Tibial artery (tissue), 4 donors: ENCODE measurements around the gene FAM83G.
A peak's percentile ranks its signal among the peaks of the same experiment; 100 is the strongest.

Source experiments
- DNase-seq, 2 donors: peaks; one replicate each; pipeline ENCODE4 v3.0.0-alpha.2; 2019
- H3K27ac ChIP-seq, 2 donors: fragments of 200-600 bp; sonication (generic) in 1 of 2; 1 replicate in 1 of 2; 2 replicates in 1 of 2; pipeline ENCODE4 v1.5.1; 2018 to 2019; ENCODE audit warnings: mild to moderate bottlenecking in 1 of 2
- H3K27me3 ChIP-seq, 2 donors: fragments of 200-600 bp; sonication (generic) in 1 of 2; one replicate each; pipeline versions ENCODE4 v1.5.1 to v1.6.0; 2016 to 2019
- H3K36me3 ChIP-seq, 3 donors: fragments of 200-600 bp; sonication (generic) in 2 of 3; one replicate each; pipeline ENCODE4 v1.5.1; 2016 to 2019; ENCODE audit warnings: mild to moderate bottlenecking in 2 of 3
- H3K4me1 ChIP-seq, 4 donors: fragments of 200-600 bp; sonication (generic) in 2 of 4; 1 replicate in 3 of 4; 2 replicates in 1 of 4; pipeline ENCODE4 v1.5.1; 2016 to 2019
- H3K4me3 ChIP-seq, 2 donors: fragments of 200-600 bp; sonication (generic) in 1 of 2; 1 replicate in 1 of 2; 2 replicates in 1 of 2; pipeline ENCODE4 v1.5.1; 2018 to 2019; ENCODE audit warnings: mild to moderate bottlenecking in 2 of 2
- H3K9me3 ChIP-seq, 3 donors: fragments of 200-600 bp; sonication (generic) in 1 of 3; one replicate each; pipeline ENCODE4 v1.5.1; 2016 to 2019
- CTCF ChIP-seq, 2 experiments: fragments of 200-600 bp in 1 of 2; fragments of 450-650 bp in 1 of 2; IDR thresholded peaks; one replicate each; pipeline ENCODE4 v1.5.1; 2017 to 2019; ENCODE audit warnings: antibody characterized with exemption in 2 of 2, mild to moderate bottlenecking in 1 of 2, moderate library complexity in 1 of 2
- intact Hi-C: fragments of 100-400 bp; cut with DNase I; formaldehyde crosslinking; loops from one replicate; pipeline ENCODE4 v1.15.0; 2023; ENCODE audit warnings: low total_unique reads

The FAM83G gene

GRCh38 chr17:18968345-18968744, 36.2 kb downstream of the FAM83G start:
- H3K27ac ChIP-seq = no peak overlapping the region
- no peaks in the 10 kb centered on the region for H3K27me3 ChIP-seq
- TF ChIP-seq CTCF (IDR thresholded peaks at IDR 0.05) = no peak
- no peaks in the 10 kb centered on the region for H3K9me3 ChIP-seq
- DNase-seq = no peak
- intact Hi-C loops = no loop called here
- H3K36me3 ChIP-seq = peaks cover 0 to 17% (median 11%) of the 10 kb centered on the region in 3 donors
- no peak overlapping the region for H3K4me3 ChIP-seq
- peaks cover 0 to 13% (median 6%) of the 10 kb centered on the region in 4 donors for H3K4me1 ChIP-seq

GRCh38 chr17:18967916-18968315, 36.6 kb downstream of the FAM83G start:
- Histone ChIP-seq H3K27ac (no peak overlapping the region), H3K36me3 (peaks cover 0 to 17% (median 11%) of the 10 kb centered on the region in 3 donors), H3K4me3 (no peak overlapping the region), H3K9me3 (no peaks in the 10 kb centered on the region), H3K27me3 (no peaks in the 10 kb centered on the region), H3K4me1 (peaks cover 0 to 13% (median 6%) of the 10 kb centered on the region in 4 donors)
- intact Hi-C loops = no loop called here
- DNase-seq = no peak
- no peak for TF ChIP-seq CTCF (IDR thresholded peaks at IDR 0.05)

GRCh38 chr17:18966831-18967624, 37.5 kb downstream of the FAM83G start:
- H3K9me3 ChIP-seq = no peaks in the 10 kb centered on the region
- no peak for DNase-seq
- H3K27ac ChIP-seq = no peak overlapping the region
- H3K27me3 ChIP-seq = no peaks in the 10 kb centered on the region
- intact Hi-C loops = no loop called here
- H3K4me3 ChIP-seq = no peak overlapping the region
- peaks cover 0 to 14% (median 11%) of the 10 kb centered on the region in 3 donors for H3K36me3 ChIP-seq
- TF ChIP-seq CTCF (IDR thresholded peaks at IDR 0.05) = no peak
- peaks cover 0 to 15% (median 6%) of the 10 kb centered on the region in 4 donors for H3K4me1 ChIP-seq

- Histone ChIP-seq H3K36me3 (peaks cover 0 to under 1% (median 0%) of the 10 kb centered on the region in 3 donors), H3K4me1 (peaks cover 0 to 24% (median 13%) of the 10 kb centered on the region in 4 donors), H3K4me3 (no peak overlapping the region), H3K27me3 (no peaks in the 10 kb centered on the region), H3K9me3 (no peaks in the 10 kb centered on the region), H3K27ac (no peak overlapping the region)
- no peak for TF ChIP-seq CTCF (IDR thresholded peaks at IDR 0.05)
- no peak for DNase-seq
- intact Hi-C loops = no loop called here
Measured at GRCh38 chr17:18965530-18966236, 38.9 kb downstream of the FAM83G start.

- no peak for TF ChIP-seq CTCF (IDR thresholded peaks at IDR 0.05)
- Histone ChIP-seq H3K27me3 (no peaks in the 10 kb centered on the region), H3K9me3 (no peaks in the 10 kb centered on the region), H3K4me3 (no peak overlapping the region), H3K27ac (no peak overlapping the region), H3K36me3 (no peaks in the 10 kb centered on the region), H3K4me1 (peaks cover 0 to 24% (median 13%) of the 10 kb centered on the region in 4 donors)
- intact Hi-C loops = no loop called here
- DNase-seq = peak in 1 of 2 donors; percentile 51
Measured at GRCh38 chr17:18964550-18964949, 40.0 kb downstream of the FAM83G start.
